Pons (tissue), 1 donor: ENCODE results near the gene CUX1.
A peak's percentile ranks its signal among the peaks of the same experiment; 100 is the strongest.
"Not testable (repeated sequence)": the region's sequence is repeated elsewhere in the genome, so short reads cannot be mapped to it uniquely, and the experiment has no call there.

Experiments
- DNase-seq: peaks from one replicate; pipeline ENCODE4 v3.0.0-alpha.2; 2016; ENCODE audit warnings: low spot score

The CUX1 gene

GRCh38 chr7:102288285-102288930 lies 471.0 kb downstream of the CUX1 start:
- DNase-seq, result no peak

GRCh38 chr7:102289057-102289456 lies 471.6 kb downstream of the CUX1 start:
- DNase-seq, result no peak

GRCh38 chr7:102291056-102291915 lies 473.9 kb downstream of the CUX1 start:
- no peak for DNase-seq

GRCh38 chr7:102291916-102292267 lies 474.5 kb downstream of the CUX1 start:
- no peak for DNase-seq

- DNase-seq, result no peak
These were observed 475.7 kb downstream of the CUX1 start for GRCh38 chr7:102292813-102293798.

GRCh38 chr7:102294589-102294988 lies 477.2 kb downstream of the CUX1 start:
- DNase-seq, result no peak

GRCh38 chr7:102295346-102296178 lies 478.1 kb downstream of the CUX1 start:
- DNase-seq, result no peak

- DNase-seq, result no peak
These were observed 478.7 kb downstream of the CUX1 start for GRCh38 chr7:102296179-102296438.

GRCh38 chr7:102296514-102296913 lies 479.1 kb downstream of the CUX1 start:
- no peak for DNase-seq

GRCh38 chr7:102297487-102298218 lies 480.2 kb downstream of the CUX1 start:
- DNase-seq, result no peak

- no peak for DNase-seq
These were observed 483.3 kb downstream of the CUX1 start for GRCh38 chr7:102300643-102301221.

GRCh38 chr7:102301367-102301766 lies 483.9 kb downstream of the CUX1 start:
- DNase-seq, result not testable (repeated sequence)

- no peak for DNase-seq
These were observed 484.6 kb downstream of the CUX1 start for GRCh38 chr7:102302025-102302424.

GRCh38 chr7:102303669-102304422 lies 486.4 kb downstream of the CUX1 start:
- DNase-seq, result no peak

- no peak for DNase-seq
These were observed 487.2 kb downstream of the CUX1 start for GRCh38 chr7:102304668-102305067.

GRCh38 chr7:102305414-102306268 lies 488.2 kb downstream of the CUX1 start:
- DNase-seq, result no peak

- DNase-seq, result peak; percentile 42
These were observed 489.7 kb downstream of the CUX1 start for GRCh38 chr7:102306916-102307677.

GRCh38 chr7:102310414-102310815 lies 493.0 kb downstream of the CUX1 start:
- peak; percentile 26 for DNase-seq
